Neural progenitor cell (in vitro differentiated cells): Measurements from ENCODE around the gene ATP2A3. TPM values are rescaled to one million over a fixed set of nuclear protein-coding genes. Genes with fewer than 3 reads are reported as not detected.

Experiments
- DNase-seq: peaks from one replicate; pipeline ENCODE4 v3.0.0-alpha.2; 2016; ENCODE audit warnings: low spot score
- H2AFZ ChIP-seq: fragments of 200-600 bp; sonication (generic); replicated peaks from 2 replicates; pipeline ENCODE4 v1.6.1; 2016; ENCODE audit warnings: antibody characterized with exemption
- H3F3A ChIP-seq: fragments of 200-600 bp; sonication (generic); 2 replicates; pipeline ENCODE4 v1.6.1; 2016; ENCODE audit warnings: antibody characterized with exemption, low read depth
- H3K27ac ChIP-seq: fragments of 200-600 bp; sonication (generic); 2 replicates; pipeline ENCODE4 v1.5.1; 2016; ENCODE audit warnings: mild to moderate bottlenecking
- H3K27me3 ChIP-seq: fragments of 200-600 bp; sonication (generic); 2 replicates; pipeline ENCODE4 v1.6.1; 2016; ENCODE audit warnings: mild to moderate bottlenecking, moderate library complexity
- H3K36me3 ChIP-seq: fragments of 200-600 bp; sonication (generic); 2 replicates; pipeline ENCODE4 v1.5.1; 2016
- H3K4me1 ChIP-seq: fragments of 200-600 bp; sonication (generic); 2 replicates; pipeline ENCODE4 v1.6.1; 2016; ENCODE audit warnings: mixed run types
- H3K4me2 ChIP-seq: fragments of 200-600 bp; sonication (generic); 2 replicates; pipeline ENCODE4 v1.6.1; 2016
- H3K4me3 ChIP-seq: fragments of 200-600 bp; sonication (generic); 2 replicates; pipeline ENCODE4 v1.5.1; 2016
- H3K79me2 ChIP-seq: fragments of 200-600 bp; sonication (generic); 2 replicates; pipeline ENCODE4 v1.6.1; 2016; ENCODE audit warnings: low read depth
- H3K9ac ChIP-seq: fragments of 200-600 bp; sonication (generic); 2 replicates; pipeline ENCODE4 v1.6.1; 2016
- H3K9me3 ChIP-seq: fragments of 200-600 bp; sonication (generic); 2 replicates; pipeline ENCODE4 v1.5.1; 2016; ENCODE audit warnings: low read depth
- H4K20me1 ChIP-seq: fragments of 200-600 bp; sonication (generic); 2 replicates; pipeline ENCODE4 v1.6.1; 2016; ENCODE audit warnings: low read depth
- H3K27ac Mint-ChIP-seq: 3 replicates; pipeline ENCODE4 v1.8.0; 2021; ENCODE audit warnings: mixed read lengths
- H3K27me3 Mint-ChIP-seq: 2 replicates; pipeline ENCODE4 v1.8.0; 2022; ENCODE audit warnings: low read depth, mild to moderate bottlenecking, inconsistent platforms, moderate library complexity, mixed read lengths; ENCODE audit not compliant: insufficient read depth
- H3K36me3 Mint-ChIP-seq: 3 replicates; pipeline ENCODE4 v1.8.0; 2021; ENCODE audit warnings: mixed read lengths
- H3K4me1 Mint-ChIP-seq: 3 replicates; pipeline ENCODE4 v1.8.0; 2021; ENCODE audit warnings: mixed read lengths
- H3K4me3 Mint-ChIP-seq: 3 replicates; pipeline ENCODE4 v1.8.0; 2021; ENCODE audit warnings: mild to moderate bottlenecking, moderate library complexity, mixed read lengths
- H3K9me3 Mint-ChIP-seq: 3 replicates; pipeline ENCODE4 v1.8.0; 2020; ENCODE audit warnings: mixed read lengths
- CTCF ChIP-seq: fragments of 200-600 bp; sonication (generic); IDR thresholded peaks from 2 replicates; pipeline ENCODE4 v1.5.1; 2017; ENCODE audit warnings: antibody characterized with exemption, mild to moderate bottlenecking
- EZH2 ChIP-seq: fragments of 200-600 bp; sonication (generic); IDR thresholded peaks from 2 replicates; pipeline ENCODE4 v1.6.1; 2017; ENCODE audit warnings: antibody characterized with exemption, mild to moderate bottlenecking, moderate library complexity
- EZH2phosphoT487 ChIP-seq: fragments of 200-600 bp; sonication (generic); IDR thresholded peaks from 2 replicates; pipeline ENCODE4 v1.6.1; 2017; ENCODE audit warnings: antibody characterized with exemption
- total RNA-seq: library from RNA; depleted of rRNA; stranded (reverse); fragments of >200 nt; gene quantifications from 2 replicates; pipeline ENCODE4 v1.2.3, GENCODE V29; 2015; ENCODE audit warnings: low replicate concordance

ATP2A3 gene
- total RNA-seq, 1 donor from 2014 or later = 0.65 TPM

GRCh38 chr17:3980381-3981014, 16.3 kb upstream of the ATP2A3 start:
- Histone ChIP-seq H2AFZ (no peak overlapping the region), H3F3A (peaks cover 2% of the 10 kb centered on the region), H3K79me2 (no peaks in the 10 kb centered on the region), H3K4me2 (no peak overlapping the region), H3K27ac (no peak overlapping the region), H3K9me3 (no peaks in the 10 kb centered on the region), H3K4me3 (no peak overlapping the region), H3K36me3 (no peaks in the 10 kb centered on the region), H3K27me3 (no peaks in the 10 kb centered on the region), H4K20me1 (no peaks in the 10 kb centered on the region), H3K4me1 (no peaks in the 10 kb centered on the region), H3K9ac (no peak overlapping the region)
- Mint-ChIP-seq H3K4me1 (peaks cover 19% of the 10 kb centered on the region), H3K27ac (no peak overlapping the region), H3K4me3 (no peak overlapping the region), H3K9me3 (peaks cover 2% of the 10 kb centered on the region), H3K36me3 (no peaks in the 10 kb centered on the region), H3K27me3 (peaks cover 9% of the 10 kb centered on the region)
- no peak for DNase-seq
- TF ChIP-seq CTCF (no peak), EZH2 (no peak), EZH2phosphoT487 (no peak)

- Histone ChIP-seq H3K9ac (no peak overlapping the region), H3K27me3 (no peaks in the 10 kb centered on the region), H3K4me2 (no peak overlapping the region), H3K79me2 (no peaks in the 10 kb centered on the region), H4K20me1 (no peaks in the 10 kb centered on the region), H3K4me1 (no peaks in the 10 kb centered on the region), H3K27ac (no peak overlapping the region), H3K4me3 (no peak overlapping the region), H3F3A (peaks cover 2% of the 10 kb centered on the region), H2AFZ (no peak overlapping the region), H3K36me3 (no peaks in the 10 kb centered on the region), H3K9me3 (no peaks in the 10 kb centered on the region)
- no peak overlapping the region for H3K4me3 Mint-ChIP-seq
- peaks cover 22% of the 10 kb centered on the region for H3K4me1 Mint-ChIP-seq
- TF ChIP-seq CTCF (no peak), EZH2 (no peak), EZH2phosphoT487 (no peak)
- H3K9me3 Mint-ChIP-seq = peaks cover 10% of the 10 kb centered on the region
- H3K27ac Mint-ChIP-seq = no peak overlapping the region
- no peaks in the 10 kb centered on the region for H3K36me3 Mint-ChIP-seq
- H3K27me3 Mint-ChIP-seq = peaks cover 9% of the 10 kb centered on the region
- DNase-seq = no peak
Observed at GRCh38 chr17:3979290-3979611, 15.0 kb upstream of the ATP2A3 start.

GRCh38 chr17:3978421-3979289, 14.4 kb upstream of the ATP2A3 start:
- Histone ChIP-seq H3K4me3 (no peak overlapping the region), H3K4me1 (no peaks in the 10 kb centered on the region), H3K27ac (no peak overlapping the region), H3K9ac (no peak overlapping the region), H3K36me3 (no peaks in the 10 kb centered on the region), H3K79me2 (no peaks in the 10 kb centered on the region), H3K27me3 (no peaks in the 10 kb centered on the region), H3F3A (peaks cover 2% of the 10 kb centered on the region), H4K20me1 (no peaks in the 10 kb centered on the region), H2AFZ (no peak overlapping the region), H3K9me3 (no peaks in the 10 kb centered on the region), H3K4me2 (no peak overlapping the region)
- no peak for TF ChIP-seq EZH2
- no peak for TF ChIP-seq EZH2phosphoT487
- no peak for TF ChIP-seq CTCF
- no peak for DNase-seq
- H3K36me3 Mint-ChIP-seq = no peaks in the 10 kb centered on the region
- H3K4me1 Mint-ChIP-seq = peaks cover 22% of the 10 kb centered on the region
- H3K27ac Mint-ChIP-seq = no peak overlapping the region
- peaks cover 9% of the 10 kb centered on the region for H3K27me3 Mint-ChIP-seq
- peaks cover 9% of the 10 kb centered on the region for H3K9me3 Mint-ChIP-seq
- H3K4me3 Mint-ChIP-seq = no peak overlapping the region
